IPS DF 4.7 (cell line): Measurements from ENCODE around the gene ATP11A.

ENCODE experiments used
- DNase-seq: peaks from one replicate; pipeline ENCODE4 v3.0.0-alpha.2; 2013; ENCODE audit warnings: low spot score; ENCODE audit errors: extremely low read depth

The ATP11A gene

GRCh38 chr13:112814905-112815585 is 125.2 kb downstream of the ATP11A start:
- no peak for DNase-seq

- DNase-seq, result no peak
Observed at GRCh38 chr13:112815871-112816270, 126.0 kb downstream of the ATP11A start.

GRCh38 chr13:112818040-112818697 is 128.3 kb downstream of the ATP11A start:
- DNase-seq, result no peak

- no peak for DNase-seq
Observed at GRCh38 chr13:112818698-112819045, 128.8 kb downstream of the ATP11A start.

GRCh38 chr13:112819111-112819510 is 129.3 kb downstream of the ATP11A start:
- no peak for DNase-seq

GRCh38 chr13:112819816-112820215 is 130.0 kb downstream of the ATP11A start:
- no peak for DNase-seq

GRCh38 chr13:112820318-112820717 is 130.5 kb downstream of the ATP11A start:
- no peak for DNase-seq

- DNase-seq, result no peak
Observed at GRCh38 chr13:112821340-112822055, 131.7 kb downstream of the ATP11A start.

- no peak for DNase-seq
Observed at GRCh38 chr13:112822851-112823250, 133.0 kb downstream of the ATP11A start.

GRCh38 chr13:112824429-112824828 is 134.6 kb downstream of the ATP11A start:
- DNase-seq, result no peak

- no peak for DNase-seq
Observed at GRCh38 chr13:112825071-112825470, 135.2 kb downstream of the ATP11A start.

GRCh38 chr13:112825875-112826274 is 136.0 kb downstream of the ATP11A start:
- no peak for DNase-seq

GRCh38 chr13:112826565-112826964 is 136.7 kb downstream of the ATP11A start:
- DNase-seq, result no peak

- DNase-seq, result no peak
Observed at GRCh38 chr13:112828082-112828699, 138.4 kb downstream of the ATP11A start.

- no peak for DNase-seq
Observed at GRCh38 chr13:112828756-112829155, 138.9 kb downstream of the ATP11A start.

GRCh38 chr13:112831196-112831595 is 141.4 kb downstream of the ATP11A start:
- DNase-seq, result no peak

- DNase-seq, result no peak
Observed at GRCh38 chr13:112831801-112832200, 142.0 kb downstream of the ATP11A start.

- no peak for DNase-seq
Observed at GRCh38 chr13:112832811-112833210, 143.0 kb downstream of the ATP11A start.

- no peak for DNase-seq
Observed at GRCh38 chr13:112833551-112834257, 143.9 kb downstream of the ATP11A start.

GRCh38 chr13:112835344-112835743 is 145.5 kb downstream of the ATP11A start:
- DNase-seq, result no peak

- no peak for DNase-seq
Observed at GRCh38 chr13:112835796-112836195, 146.0 kb downstream of the ATP11A start.
